GM19099 (cell line): Measurements from ENCODE around the gene SLC23A2.

Experiments
- POLR2A ChIP-seq: IDR thresholded peaks from 3 replicates; pipeline ENCODE4 v1.6.1; 2011; ENCODE audit warnings: low read depth; ENCODE audit not compliant: insufficient read length; ENCODE audit errors: extremely low read depth

Gene SLC23A2

GRCh38 chr20:4925842-4926530, 75.3 kb downstream of the SLC23A2 start:
- no peak for TF ChIP-seq POLR2A

DNA sequence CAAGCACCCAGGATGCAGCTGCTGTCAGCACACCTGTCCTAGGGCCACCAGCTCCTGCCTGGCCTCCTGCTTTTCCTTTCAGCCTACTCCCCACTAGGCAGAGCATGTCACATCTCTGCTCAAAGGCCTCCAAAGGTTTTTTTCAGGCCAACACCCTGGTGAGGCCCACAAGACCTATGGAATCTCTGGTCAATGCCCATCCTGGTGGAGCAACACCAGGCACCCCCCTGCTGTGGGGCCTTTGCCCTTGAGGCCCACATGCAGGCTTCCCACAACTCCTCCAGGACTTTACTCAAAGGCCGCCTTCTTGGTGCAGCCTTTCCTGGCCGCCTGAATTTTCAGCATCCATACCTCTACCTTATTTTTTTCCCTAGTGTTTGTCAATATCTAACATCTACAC, 76.9 kb downstream of the SLC23A2 start:
- TF ChIP-seq POLR2A: no peak

DNA sequence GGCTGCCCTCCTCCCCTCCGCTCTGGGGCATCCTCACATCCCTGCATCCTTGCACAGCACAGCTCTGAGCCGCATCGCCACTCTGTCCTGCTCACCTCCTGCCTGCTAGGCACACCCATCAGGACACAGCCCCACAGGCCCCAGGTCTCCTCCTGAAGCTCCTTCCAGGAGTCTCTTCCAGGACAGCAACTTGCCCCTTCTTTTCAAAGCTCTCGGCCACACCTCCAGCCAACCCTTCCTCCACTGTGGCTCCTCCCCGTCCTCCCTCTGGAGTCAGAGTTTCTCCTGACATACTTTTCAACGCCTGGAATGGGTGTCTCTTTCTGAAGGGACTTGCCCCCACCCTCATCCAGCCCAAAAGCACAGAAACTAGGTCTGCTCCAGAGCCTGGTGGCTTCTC, 77.3 kb downstream of the SLC23A2 start:
- TF ChIP-seq POLR2A: no peak

DNA sequence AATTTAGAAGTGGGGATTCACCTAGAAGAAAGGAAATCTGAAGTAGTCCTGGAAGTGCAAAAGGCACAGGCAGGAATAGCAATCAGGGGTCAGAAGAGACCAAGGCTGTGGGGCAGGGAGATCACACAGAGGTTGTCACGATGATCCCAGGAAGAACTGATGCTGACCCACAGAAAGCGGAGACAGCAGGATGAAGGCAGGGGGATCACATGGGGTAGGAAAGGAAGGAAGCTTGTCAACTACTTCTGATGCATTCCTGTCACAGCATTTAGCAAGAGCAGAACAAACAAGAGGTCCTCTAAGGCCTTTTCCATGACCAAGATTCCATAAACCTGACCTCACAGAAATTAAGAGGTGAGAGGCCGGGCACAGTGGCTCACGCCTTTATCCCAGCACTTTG, 79.1 kb downstream of the SLC23A2 start:
- TF ChIP-seq POLR2A: no peak

GRCh38 chr20:4920655-4921054, 80.7 kb downstream of the SLC23A2 start:
- no peak for TF ChIP-seq POLR2A

DNA sequence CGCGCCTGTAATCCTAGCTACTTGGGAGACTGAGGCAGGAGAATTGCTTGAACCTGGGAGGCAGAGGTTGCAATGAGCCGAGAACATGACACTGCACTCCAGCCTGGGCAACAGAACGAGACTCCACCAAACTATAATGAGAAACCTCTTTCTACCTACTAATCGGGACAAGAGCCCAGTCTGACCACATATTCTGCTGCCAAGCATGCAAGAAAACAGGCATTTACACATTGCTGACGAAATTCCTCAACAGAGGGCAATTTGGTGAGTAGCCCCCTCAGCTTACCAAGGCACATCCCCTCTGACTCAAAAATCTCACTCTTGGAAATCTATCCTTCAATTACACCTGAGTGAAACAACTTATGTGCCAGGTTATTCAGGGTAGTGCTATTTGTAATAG, 81.2 kb downstream of the SLC23A2 start:
- TF ChIP-seq POLR2A: no peak

DNA sequence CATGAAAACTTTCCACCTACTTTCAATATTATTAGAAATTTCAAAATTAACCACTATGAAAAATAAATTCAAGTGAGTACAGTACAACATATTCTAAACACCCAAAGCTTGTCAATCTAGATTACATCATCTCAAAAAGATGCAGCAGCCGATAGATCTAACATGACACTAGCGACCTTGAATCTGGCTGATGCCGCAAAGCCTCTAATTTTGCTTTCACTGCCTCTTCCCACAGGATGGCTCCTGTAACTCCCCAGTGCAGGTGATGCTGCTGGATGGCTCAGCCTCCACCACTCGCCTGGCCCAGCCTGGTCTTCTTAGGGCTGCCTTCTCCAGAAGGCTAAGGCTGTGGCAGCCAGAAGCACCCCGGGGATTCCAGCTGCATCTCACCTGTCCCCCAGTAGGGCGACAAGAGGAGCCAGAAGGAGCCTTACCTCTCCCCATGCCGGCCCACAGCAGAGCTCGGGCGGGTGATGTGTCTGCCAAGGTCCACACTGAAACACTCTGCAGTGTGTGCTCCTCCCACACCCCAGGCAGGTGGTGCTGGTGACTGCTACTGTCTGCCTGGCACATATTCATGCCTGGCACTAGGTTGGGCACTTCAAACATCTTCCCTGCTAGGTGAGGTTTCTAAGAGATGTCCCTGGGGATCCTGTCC, 82.1 kb downstream of the SLC23A2 start:
- no peak for TF ChIP-seq POLR2A

GRCh38 chr20:4918473-4918872, 82.8 kb downstream of the SLC23A2 start:
- TF ChIP-seq POLR2A: no peak

- no peak for TF ChIP-seq POLR2A
These were observed 84.1 kb downstream of the SLC23A2 start for GRCh38 chr20:4916971-4917881.

DNA sequence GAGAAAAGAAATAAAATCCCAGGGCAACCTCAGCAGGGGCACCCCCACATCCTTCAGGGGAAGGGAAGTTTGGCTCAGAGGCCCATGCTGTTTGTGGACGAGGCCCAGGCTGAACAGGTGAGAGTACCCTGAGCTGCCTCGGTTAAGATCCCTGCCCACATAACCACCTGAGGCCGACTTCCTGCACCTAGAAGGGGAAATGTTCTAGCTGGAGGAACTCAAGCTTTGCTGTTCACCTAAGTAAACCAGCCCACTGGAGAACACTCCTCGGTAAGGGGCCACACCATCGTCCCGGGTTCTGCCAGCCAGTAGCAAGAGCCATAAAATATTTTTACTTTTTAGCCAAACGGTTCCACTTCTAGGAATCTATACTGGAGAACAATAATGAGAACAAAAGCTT, 88.2 kb downstream of the SLC23A2 start:
- no peak for TF ChIP-seq POLR2A

GRCh38 chr20:4912380-4913142, 88.7 kb downstream of the SLC23A2 start:
- no peak for TF ChIP-seq POLR2A

GRCh38 chr20:4910951-4911350, 90.4 kb downstream of the SLC23A2 start:
- TF ChIP-seq POLR2A: no peak

- TF ChIP-seq POLR2A: no peak
These were observed 95.7 kb downstream of the SLC23A2 start for GRCh38 chr20:4905613-4906012.

- no peak for TF ChIP-seq POLR2A
These were observed 96.1 kb downstream of the SLC23A2 start for GRCh38 chr20:4905195-4905594.
